GM18867 (cell line): Measurements from ENCODE around the gene FZR1.

Experiments used
- ATAC-seq: cut with Tn5 transposase; IDR thresholded peaks from one replicate; pipeline ENCODE4 v1.9.1; 2021; ENCODE audit warnings: mild to moderate bottlenecking, moderate library complexity; ENCODE audit not compliant: unreplicated experiment

FZR1 gene

GRCh38 chr19:3512562-3513228 lies 6.6 kb downstream of the FZR1 start:
- ATAC-seq: no peak

- no peak for ATAC-seq
Measured at GRCh38 chr19:3513229-3514140, 7.4 kb downstream of the FZR1 start.

GRCh38 chr19:3514930-3515329 lies 8.8 kb downstream of the FZR1 start:
- ATAC-seq: no peak

GRCh38 chr19:3515891-3516422 lies 9.8 kb downstream of the FZR1 start:
- no peak for ATAC-seq

- no peak for ATAC-seq
Measured at GRCh38 chr19:3516675-3517207, 10.6 kb downstream of the FZR1 start.

GRCh38 chr19:3517638-3518037 lies 11.5 kb downstream of the FZR1 start:
- ATAC-seq: no peak

GRCh38 chr19:3518255-3518654 lies 12.1 kb downstream of the FZR1 start:
- ATAC-seq: no peak

GRCh38 chr19:3518659-3519058 lies 12.5 kb downstream of the FZR1 start:
- no peak for ATAC-seq

GRCh38 chr19:3519126-3519525 lies 13.0 kb downstream of the FZR1 start:
- ATAC-seq: no peak

GRCh38 chr19:3520166-3521103 lies 14.3 kb downstream of the FZR1 start:
- ATAC-seq: no peak

- ATAC-seq: no peak
Measured at GRCh38 chr19:3521104-3521445, 15.0 kb downstream of the FZR1 start.

- no peak for ATAC-seq
Measured at GRCh38 chr19:3522421-3523360, 16.6 kb downstream of the FZR1 start.

GRCh38 chr19:3523361-3524077 lies 17.4 kb downstream of the FZR1 start:
- no peak for ATAC-seq

GRCh38 chr19:3524078-3524842 lies 18.1 kb downstream of the FZR1 start:
- ATAC-seq: no peak

GRCh38 chr19:3524904-3525451 lies 18.9 kb downstream of the FZR1 start:
- ATAC-seq: no peak

GRCh38 chr19:3526507-3527237 lies 20.6 kb downstream of the FZR1 start:
- ATAC-seq: no peak

- no peak for ATAC-seq
Measured at GRCh38 chr19:3527238-3527910, 21.3 kb downstream of the FZR1 start.
